ENCODE measurements around the gene ITGA1.

ITGA1 gene

DNA sequence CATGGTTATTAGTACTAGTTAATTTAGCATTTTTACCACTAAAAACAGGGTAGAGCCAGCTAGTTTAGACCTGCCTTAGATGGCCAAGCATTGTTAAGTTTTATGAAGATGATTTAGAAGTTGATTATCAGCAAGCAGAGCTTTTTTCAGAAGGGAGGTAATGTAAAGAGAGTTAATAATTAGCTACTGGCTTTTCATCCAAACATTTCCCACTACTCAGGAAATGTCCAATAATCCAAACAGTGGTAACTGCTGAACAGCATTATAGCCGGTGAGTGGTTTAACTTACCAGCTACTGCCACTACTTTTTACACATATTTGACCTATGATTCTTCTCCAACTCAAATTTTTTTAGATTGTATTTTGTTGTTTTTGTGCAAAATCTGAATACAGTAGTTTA lies 1.7 kb downstream of the ITGA1 start:
- Histone ChIP-seq H3K79me2 (ENCODE audit: low read length) (peaks cover 25% of the 10 kb centered on the region), H3K9me3 (ENCODE audit: insufficient read depth, low read length) (no peaks in the 10 kb centered on the region), H3K9ac (ENCODE audit: low read length) (peak overlapping the region; percentile 87; the same call in 1 of the 2 replicates), H3K27me3 (ENCODE audit: low read depth, low read length) (no peaks in the 10 kb centered on the region), H3K36me3 (replicated peaks; ENCODE audit: low read depth, low read length) (no peaks in the 10 kb centered on the region), H3K4me3 (ENCODE audit: low read length) (peak overlapping the region; percentile 90), H3K27ac (ENCODE audit: low read length) (no peak overlapping the region), H2AFZ (ENCODE audit: low read depth, low read length) (no peak overlapping the region), H4K20me1 (ENCODE audit: insufficient read depth, low read length) (no peaks in the 10 kb centered on the region), H3K4me1 (ENCODE audit: low read length) (peaks cover 28% of the 10 kb centered on the region), H3K4me2 (ENCODE audit: low read length) (peak overlapping the region; percentile 84)
- TF ChIP-seq, protein P1, sequence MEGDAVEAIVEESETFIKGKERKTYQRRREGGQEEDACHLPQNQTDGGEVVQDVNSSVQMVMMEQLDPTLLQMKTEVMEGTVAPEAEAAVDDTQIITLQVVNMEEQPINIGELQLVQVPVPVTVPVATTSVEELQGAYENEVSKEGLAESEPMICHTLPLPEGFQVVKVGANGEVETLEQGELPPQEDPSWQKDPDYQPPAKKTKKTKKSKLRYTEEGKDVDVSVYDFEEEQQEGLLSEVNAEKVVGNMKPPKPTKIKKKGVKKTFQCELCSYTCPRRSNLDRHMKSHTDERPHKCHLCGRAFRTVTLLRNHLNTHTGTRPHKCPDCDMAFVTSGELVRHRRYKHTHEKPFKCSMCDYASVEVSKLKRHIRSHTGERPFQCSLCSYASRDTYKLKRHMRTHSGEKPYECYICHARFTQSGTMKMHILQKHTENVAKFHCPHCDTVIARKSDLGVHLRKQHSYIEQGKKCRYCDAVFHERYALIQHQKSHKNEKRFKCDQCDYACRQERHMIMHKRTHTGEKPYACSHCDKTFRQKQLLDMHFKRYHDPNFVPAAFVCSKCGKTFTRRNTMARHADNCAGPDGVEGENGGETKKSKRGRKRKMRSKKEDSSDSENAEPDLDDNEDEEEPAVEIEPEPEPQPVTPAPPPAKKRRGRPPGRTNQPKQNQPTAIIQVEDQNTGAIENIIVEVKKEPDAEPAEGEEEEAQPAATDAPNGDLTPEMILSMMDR (IDR thresholded peaks at IDR 0.05; ENCODE audit: low read depth, low read length), result no peak
- no peak for TF ChIP-seq EZH2phosphoT487 (IDR thresholded peaks at IDR 0.05; ENCODE audit: low read depth)

DNA sequence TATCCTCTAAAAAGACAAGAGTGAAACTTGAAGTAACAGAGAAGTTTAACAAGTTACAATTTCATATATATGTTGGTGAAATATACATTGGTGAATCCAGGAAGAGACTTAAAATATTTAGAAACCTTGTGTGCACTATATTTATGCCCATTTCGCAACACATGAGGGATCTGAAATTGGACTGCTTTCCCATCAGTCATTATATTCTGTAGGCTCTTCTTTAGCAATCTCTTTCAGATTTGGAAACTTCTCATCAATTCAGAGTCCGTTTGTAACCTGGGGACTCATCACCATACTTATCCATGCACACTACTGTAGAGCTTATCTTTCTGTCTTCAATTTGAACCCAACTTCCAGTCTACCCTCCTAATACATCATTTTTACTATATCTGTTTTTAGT lies 2.1 kb downstream of the ITGA1 start:
- H3K4me1 ChIP-seq (ENCODE audit: low read length), result peaks cover 28% of the 10 kb centered on the region
- no peak overlapping the region for H2AFZ ChIP-seq (ENCODE audit: low read depth, low read length)
- no peaks in the 10 kb centered on the region for H3K36me3 ChIP-seq (replicated peaks; ENCODE audit: low read depth, low read length)
- peak overlapping the region; percentile 84 for H3K4me2 ChIP-seq (ENCODE audit: low read length)
- no peaks in the 10 kb centered on the region for H3K27me3 ChIP-seq (ENCODE audit: low read depth, low read length)
- H3K9me3 ChIP-seq (ENCODE audit: insufficient read depth, low read length), result no peaks in the 10 kb centered on the region
- peaks cover 25% of the 10 kb centered on the region for H3K79me2 ChIP-seq (ENCODE audit: low read length)
- H3K4me3 ChIP-seq (ENCODE audit: low read length), result peak overlapping the region; percentile 90
- no peak for TF ChIP-seq EZH2phosphoT487 (IDR thresholded peaks at IDR 0.05; ENCODE audit: low read depth)
- TF ChIP-seq, protein P1 (IDR thresholded peaks at IDR 0.05; ENCODE audit: low read depth, low read length), result no peak
- H4K20me1 ChIP-seq (ENCODE audit: insufficient read depth, low read length), result no peaks in the 10 kb centered on the region
- peak overlapping the region; percentile 87; the same call in 1 of the 2 replicates for H3K9ac ChIP-seq (ENCODE audit: low read length)
- no peak overlapping the region for H3K27ac ChIP-seq (ENCODE audit: low read length)

DNA sequence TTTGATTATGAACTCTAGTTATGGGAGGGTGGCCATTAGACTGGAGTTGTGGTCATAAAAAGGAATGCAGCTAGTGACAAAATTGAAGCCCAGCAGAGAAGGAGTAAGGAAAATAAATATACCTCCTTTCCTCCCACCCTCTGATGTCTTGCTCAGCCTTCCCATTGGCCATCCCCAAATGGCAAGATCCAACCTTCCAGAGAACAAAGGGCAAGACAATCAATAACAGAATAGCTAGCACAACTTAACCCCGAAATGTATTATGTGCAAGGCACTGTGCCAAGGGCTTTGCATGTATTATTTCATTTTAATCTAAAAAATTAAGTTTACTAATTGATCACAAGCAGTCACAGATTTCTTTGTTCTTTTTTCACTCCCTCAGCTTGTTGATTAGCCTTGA lies 3.6 kb downstream of the ITGA1 start:
- H3K4me1 ChIP-seq (ENCODE audit: low read length), result peaks cover 24% of the 10 kb centered on the region
- H3K27me3 ChIP-seq (ENCODE audit: low read depth, low read length), result no peaks in the 10 kb centered on the region
- no peaks in the 10 kb centered on the region for H4K20me1 ChIP-seq (ENCODE audit: insufficient read depth, low read length)
- no peak overlapping the region for H3K27ac ChIP-seq (ENCODE audit: low read length)
- no peak overlapping the region for H3K4me2 ChIP-seq (ENCODE audit: low read length)
- H3K9me3 ChIP-seq (ENCODE audit: insufficient read depth, low read length), result no peaks in the 10 kb centered on the region
- H3K36me3 ChIP-seq (replicated peaks; ENCODE audit: low read depth, low read length), result no peaks in the 10 kb centered on the region
- peaks cover 25% of the 10 kb centered on the region for H3K79me2 ChIP-seq (ENCODE audit: low read length)
- H3K4me3 ChIP-seq (ENCODE audit: low read length), result no peak overlapping the region
- no peak overlapping the region for H2AFZ ChIP-seq (ENCODE audit: low read depth, low read length)
- no peak for TF ChIP-seq EZH2phosphoT487 (IDR thresholded peaks at IDR 0.05; ENCODE audit: low read depth)
- TF ChIP-seq, protein P1 (IDR thresholded peaks at IDR 0.05; ENCODE audit: low read depth, low read length), result no peak
- H3K9ac ChIP-seq (ENCODE audit: low read length), result no peak overlapping the region

DNA sequence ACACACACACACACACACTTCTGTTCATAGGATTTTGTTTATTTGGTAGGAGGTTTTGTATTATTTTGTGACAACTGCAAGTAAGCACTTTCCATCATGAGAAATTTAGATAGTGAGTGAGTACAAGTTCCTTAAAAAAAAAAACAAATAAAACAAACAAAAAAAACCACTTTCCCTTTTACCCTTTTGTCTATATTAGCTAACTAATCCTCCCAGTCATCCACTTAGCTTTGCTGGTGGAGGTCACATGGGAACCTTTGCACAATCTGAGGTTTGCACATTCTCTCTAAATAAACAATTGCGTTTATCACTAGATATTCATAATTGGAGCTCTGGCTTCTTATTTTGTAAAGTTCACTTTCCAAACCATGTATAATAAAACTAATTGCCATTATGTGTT lies 6.8 kb downstream of the ITGA1 start:
- no peaks in the 10 kb centered on the region for H3K36me3 ChIP-seq (replicated peaks; ENCODE audit: low read depth, low read length)
- no peaks in the 10 kb centered on the region for H4K20me1 ChIP-seq (ENCODE audit: insufficient read depth, low read length)
- H3K79me2 ChIP-seq (ENCODE audit: low read length), result peaks cover 30% of the 10 kb centered on the region
- H3K4me1 ChIP-seq (ENCODE audit: low read length), result peaks cover 25% of the 10 kb centered on the region
- H3K4me3 ChIP-seq (ENCODE audit: low read length), result no peak overlapping the region
- TF ChIP-seq, protein P1 (IDR thresholded peaks at IDR 0.05; ENCODE audit: low read depth, low read length), result no peak
- TF ChIP-seq EZH2phosphoT487 (IDR thresholded peaks at IDR 0.05; ENCODE audit: low read depth), result no peak
- H3K27ac ChIP-seq (ENCODE audit: low read length), result no peak overlapping the region
- H3K27me3 ChIP-seq (ENCODE audit: low read depth, low read length), result no peaks in the 10 kb centered on the region
- H2AFZ ChIP-seq (ENCODE audit: low read depth, low read length), result no peak overlapping the region
- H3K9me3 ChIP-seq (ENCODE audit: insufficient read depth, low read length), result no peaks in the 10 kb centered on the region
- H3K9ac ChIP-seq (ENCODE audit: low read length), result no peak overlapping the region
- no peak overlapping the region for H3K4me2 ChIP-seq (ENCODE audit: low read length)
